HCT116 (cell line): ENCODE measurements around the gene ZNF107. TPM values are rescaled to one million over a fixed set of nuclear protein-coding genes. Genes with fewer than 3 reads are reported as not detected.

Experiments used
- ATAC-seq: fragments of 200-7000 bp; cut with Tn5 transposase; 2 replicates; pipeline ENCODE4 v1.9.1; 2020; ENCODE audit warnings: mild to moderate bottlenecking, moderate library complexity
- BruUV-seq: library from RNA; stranded (reverse); fragments of 400-500 nt; replicated peaks from 2 replicates; lab custom pipeline; 2021; lab: Mats Ljungman, UMichigan
- CTCF ChIA-PET: fragments of 300-600 bp; sonication (Branson Sonifier 250); formaldehyde crosslinking; loops from one replicate; lab custom pipeline; 2021; ENCODE audit warnings: antibody characterized with exemption; lab: Charles Lee
- POLR2A ChIA-PET: fragments of 300-600, 350-600 bp; sonication (Branson Sonifier 250); formaldehyde crosslinking; loops from one replicate; lab custom pipeline; 2021; ENCODE audit warnings: antibody characterized with exemption; lab: Charles Lee
- RAD21 ChIA-PET, 2 experiments: fragments of 300-600 bp; sonication (Branson Sonifier 250); formaldehyde crosslinking; loops; one replicate each; lab custom pipeline; 2023; ENCODE audit warnings: low total read pairs in 2 of 2; ENCODE audit not compliant: uncharacterized antibody in 2 of 2, unreplicated experiment in 2 of 2, low non-redundant PET in 1 of 2; lab: Charles Lee
- DNase-seq: peaks from one replicate; pipeline ENCODE4 v3.0.0-alpha.2; 2010; ENCODE audit warnings: low read depth, low spot score
- H2AFZ ChIP-seq: fragments of 200-600 bp; shearing (Covaris generic), sonication (generic); 2 replicates; pipeline ENCODE4 v1.6.1; 2017; ENCODE audit warnings: low read depth, mixed run types, mixed read lengths, antibody characterized with exemption, low read length; ENCODE audit not compliant: poor library complexity, severe bottlenecking
- H3K27ac ChIP-seq: 2 replicates; pipeline ENCODE4 v1.5.1; 2012; ENCODE audit warnings: low read depth, low read length
- H3K27me3 ChIP-seq: fragments of 200-600 bp; sonication (generic); 2 replicates; pipeline ENCODE4 v1.6.1; 2016; ENCODE audit warnings: mixed run types, low read length, mixed read lengths; ENCODE audit not compliant: insufficient read depth
- H3K36me3 ChIP-seq, 2 experiments: fragments of 200-500 bp in 1 of 2; fragments of 200-600 bp in 1 of 2; sonication (Bioruptor generic) in 1 of 2; sonication (generic) in 1 of 2; 2 replicates each; pipeline versions ENCODE4 v1.5.1 to v1.6.1; 2014 to 2016; ENCODE audit warnings: low read length in 2 of 2, inconsistent platforms in 1 of 2, mixed read lengths in 1 of 2, mixed run types in 1 of 2; ENCODE audit not compliant: insufficient read depth in 2 of 2, control insufficient read depth in 1 of 2
- H3K4me1 ChIP-seq, 2 experiments: fragments of 200-600 bp in 1 of 2; sonication (generic) in 1 of 2; 2 replicates each; pipeline versions ENCODE4 v1.5.1 to v1.6.1; 2012 to 2017; ENCODE audit warnings: low read length in 2 of 2, inconsistent platforms in 1 of 2, mild to moderate bottlenecking in 1 of 2, mixed read lengths in 1 of 2, mixed run types in 1 of 2, moderate library complexity in 1 of 2; ENCODE audit not compliant: insufficient read depth in 2 of 2, control insufficient read depth in 1 of 2
- H3K4me2 ChIP-seq: fragments of 200-600 bp; sonication (generic); 2 replicates; pipeline ENCODE4 v1.6.1; 2017; ENCODE audit warnings: mixed run types, low read length, mixed read lengths
- H3K4me3 ChIP-seq, 2 experiments: fragments of 200-600 bp in 1 of 2; sonication (generic) in 1 of 2; replicated peaks in 1 of 2; 2 replicates each; pipeline ENCODE4 v1.5.1; 2011 to 2016; ENCODE audit warnings: low read length in 2 of 2, control low read depth in 1 of 2, low read depth in 1 of 2, mild to moderate bottlenecking in 1 of 2, mixed read lengths in 1 of 2, mixed run types in 1 of 2
- H3K79me2 ChIP-seq: fragments of 200-600 bp; sonication (generic); 2 replicates; pipeline ENCODE4 v1.6.1; 2017; ENCODE audit warnings: mild to moderate bottlenecking, mixed run types, low read length, moderate library complexity, mixed read lengths; ENCODE audit not compliant: insufficient read depth
- H3K9ac ChIP-seq: fragments of 200-600 bp; sonication (generic); 2 replicates; pipeline ENCODE4 v1.6.1; 2016; ENCODE audit warnings: low read length, mixed read lengths
- H3K9me2 ChIP-seq: fragments of 200-600 bp; sonication (generic), shearing (Covaris generic); 2 replicates; pipeline ENCODE4 v1.6.1; 2017; ENCODE audit warnings: mixed run types, mild to moderate bottlenecking, moderate library complexity; ENCODE audit not compliant: insufficient read depth
- H3K9me3 ChIP-seq, 2 experiments: fragments of 200-500 bp in 1 of 2; fragments of 200-600 bp in 1 of 2; sonication (Bioruptor generic) in 1 of 2; sonication (generic) in 1 of 2; 2 replicates each; pipeline ENCODE4 v1.6.1; 2014 to 2017; ENCODE audit warnings: low read length in 2 of 2, mixed read lengths in 2 of 2, inconsistent platforms in 1 of 2, low read depth in 1 of 2, mild to moderate bottlenecking in 1 of 2, mixed run types in 1 of 2, moderate library complexity in 1 of 2; ENCODE audit not compliant: control insufficient read depth in 1 of 2, insufficient read depth in 1 of 2
- H4K20me1 ChIP-seq: fragments of 200-600 bp; sonication (generic), shearing (Covaris generic); 2 replicates; pipeline ENCODE4 v1.6.1; 2017; ENCODE audit warnings: mixed run types, mild to moderate bottlenecking, moderate library complexity; ENCODE audit not compliant: insufficient read depth
- ATF3 ChIP-seq: IDR thresholded peaks from 2 replicates; pipeline ENCODE4 v1.6.1; 2012
- CBX3 ChIP-seq: IDR thresholded peaks from 2 replicates; pipeline ENCODE4 v1.6.1; 2012; ENCODE audit warnings: low read depth
- CEBPB ChIP-seq: IDR thresholded peaks from 2 replicates; pipeline ENCODE4 v1.6.1; 2012; ENCODE audit warnings: low read depth
- EGR1 ChIP-seq: IDR thresholded peaks from 2 replicates; pipeline ENCODE4 v1.6.1; 2012; ENCODE audit warnings: low read depth
- EZH2 ChIP-seq: fragments of 200-600 bp; sonication (generic); IDR thresholded peaks from 2 replicates; pipeline ENCODE4 v1.6.1; 2017; ENCODE audit warnings: antibody characterized with exemption, mixed run types
- EZH2phosphoT487 ChIP-seq: fragments of 200-600 bp; IDR thresholded peaks from 2 replicates; pipeline ENCODE4 v1.6.1; 2018; ENCODE audit warnings: antibody characterized with exemption, borderline replicate concordance
- POLR2A ChIP-seq: IDR thresholded peaks from 2 replicates; pipeline ENCODE4 v1.7.0; 2011; ENCODE audit warnings: borderline replicate concordance; ENCODE audit not compliant: insufficient read depth, insufficient read length; ENCODE audit errors: extremely low read depth
- RAD21 ChIP-seq: IDR thresholded peaks from 2 replicates; pipeline ENCODE4 v1.6.1; 2012; ENCODE audit warnings: low read depth, mild to moderate bottlenecking
- SIN3A ChIP-seq: IDR thresholded peaks from 2 replicates; pipeline ENCODE4 v1.6.1; 2012; ENCODE audit warnings: low read depth
- SP1 ChIP-seq: IDR thresholded peaks from 2 replicates; pipeline ENCODE4 v1.6.1; 2012; ENCODE audit warnings: low read depth
- intact Hi-C: fragments of 100-400 bp; cut with micrococcal nuclease; formaldehyde crosslinking; loops from 2 replicates; pipeline ENCODE4 v1.10.0; 2022
- total RNA-seq: library from RNA; stranded (reverse); gene quantifications from one replicate; pipeline ENCODE4 v1.2.1, GENCODE V29; 2021; ENCODE audit not compliant: unreplicated experiment
- TF ChIP-seq, protein P1 (sequence below): IDR thresholded peaks from 2 replicates; pipeline ENCODE4 v1.6.1; 2011; ENCODE audit warnings: mild to moderate bottlenecking, low read length, moderate library complexity; ENCODE audit not compliant: insufficient replicate concordance; ENCODE audit errors: extremely low read depth

Gene ZNF107
- total RNA-seq, 1 experiment from 2014 or later, result 6.2 TPM

- TF ChIP-seq RAD21, result no peak
- no peak for TF ChIP-seq CEBPB
- TF ChIP-seq ATF3, result no peak
These were observed 87.1 kb downstream of the ZNF107 start (continued) for GRCh38 chr7:64753032-64753431.

- Histone ChIP-seq H3K27me3 (no peaks in the 10 kb centered on the region), H4K20me1 (no peaks in the 10 kb centered on the region), H3K4me2 (no peak overlapping the region), H2AFZ (no peak overlapping the region), H3K9ac (no peak overlapping the region), H3K4me1 (no peaks in the 10 kb centered on the region), H3K4me3 (no peak overlapping the region), H3K27ac (no peak overlapping the region), H3K79me2 (no peaks in the 10 kb centered on the region), H3K36me3 (no peaks in the 10 kb centered on the region), H3K9me3 (no peaks in the 10 kb centered on the region), H3K9me2 (no peaks in the 10 kb centered on the region)
- CTCF ChIA-PET, result no interaction called here
- intact Hi-C loops, result no loop called here
- TF ChIP-seq CEBPB (no peak), CBX3 (no peak), POLR2A (no peak), EZH2 (no peak), SP1 (no peak), EZH2phosphoT487 (no peak), EGR1 (no peak), SIN3A (no peak)
- TF ChIP-seq, protein P1, sequence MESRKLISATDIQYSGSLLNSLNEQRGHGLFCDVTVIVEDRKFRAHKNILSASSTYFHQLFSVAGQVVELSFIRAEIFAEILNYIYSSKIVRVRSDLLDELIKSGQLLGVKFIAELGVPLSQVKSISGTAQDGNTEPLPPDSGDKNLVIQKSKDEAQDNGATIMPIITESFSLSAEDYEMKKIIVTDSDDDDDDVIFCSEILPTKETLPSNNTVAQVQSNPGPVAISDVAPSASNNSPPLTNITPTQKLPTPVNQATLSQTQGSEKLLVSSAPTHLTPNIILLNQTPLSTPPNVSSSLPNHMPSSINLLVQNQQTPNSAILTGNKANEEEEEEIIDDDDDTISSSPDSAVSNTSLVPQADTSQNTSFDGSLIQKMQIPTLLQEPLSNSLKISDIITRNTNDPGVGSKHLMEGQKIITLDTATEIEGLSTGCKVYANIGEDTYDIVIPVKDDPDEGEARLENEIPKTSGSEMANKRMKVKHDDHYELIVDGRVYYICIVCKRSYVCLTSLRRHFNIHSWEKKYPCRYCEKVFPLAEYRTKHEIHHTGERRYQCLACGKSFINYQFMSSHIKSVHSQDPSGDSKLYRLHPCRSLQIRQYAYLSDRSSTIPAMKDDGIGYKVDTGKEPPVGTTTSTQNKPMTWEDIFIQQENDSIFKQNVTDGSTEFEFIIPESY, result no peak
- no TSS peak for BruUV-seq
- ATAC-seq (no peak), DNase-seq (no peak)
- RAD21 ChIA-PET, result no interaction called here
- POLR2A ChIA-PET, result no interaction called here
These were observed 89.9 kb downstream of the ZNF107 start for GRCh38 chr7:64755865-64756264.
